Endothelial cell (in vitro differentiated cells): ENCODE results near the gene C20orf141. TPM values are rescaled to one million over a fixed set of nuclear protein-coding genes. Genes with fewer than 3 reads are reported as not detected.

ENCODE experiments used
- total RNA-seq: library from RNA; stranded (reverse); fragmentation: NEBNext Ultra II Directional; extraction: Animal tissue kit (Norgen Biotek cat#: 25700); gene quantifications from one replicate; pipeline ENCODE4 v1.2.1, GENCODE V29; 2021; ENCODE audit not compliant: unreplicated experiment

The C20orf141 gene
- total RNA-seq, 1 donor from 2014 or later: not detected

Other genes starting within 250 kb of the C20orf141 start
- 144 TPM for gene NOP56, start 162.4 kb upstream of the C20orf141 start, total RNA-seq
- 136 TPM for gene IDH3B, start 150.8 kb upstream of the C20orf141 start, total RNA-seq
- 5.9 TPM for gene EBF4, start 122.2 kb upstream of the C20orf141 start, total RNA-seq
- gene CPXM1, start 14.4 kb upstream of the C20orf141 start, total RNA-seq: 139 TPM
- not detected for gene TMEM239, start 1.4 kb downstream of the C20orf141 start, total RNA-seq
- gene PCED1A, start 25.7 kb downstream of the C20orf141 start, total RNA-seq: 30.9 TPM
- gene VPS16, start 25.8 kb downstream of the C20orf141 start, total RNA-seq: 43.3 TPM
- gene PTPRA, start 58.5 kb downstream of the C20orf141 start, total RNA-seq: 59.9 TPM
- 0.87 TPM for gene GNRH2, start 228.6 kb downstream of the C20orf141 start, total RNA-seq
- gene MRPS26, start 231.1 kb downstream of the C20orf141 start, total RNA-seq: 28.9 TPM